Trophoblast cell (in vitro differentiated cells and primary cell): ENCODE data around the gene RNF26.
A peak's percentile ranks its signal among the peaks of the same experiment; 100 is the strongest.

Experiments used
- DNase-seq, 2 donors: peaks; one replicate each; pipeline ENCODE4 v3.0.0-alpha.2; 2016
- H2AFZ ChIP-seq: 2 replicates; pipeline ENCODE4 v1.6.1; 2013; ENCODE audit warnings: low read length, moderate library complexity, mild to moderate bottlenecking; ENCODE audit not compliant: insufficient read depth, poor library complexity
- H2AK5ac ChIP-seq: 2 replicates; pipeline ENCODE4 v1.6.1; 2013; ENCODE audit warnings: mild to moderate bottlenecking, low read length
- H2BK120ac ChIP-seq: 2 replicates; pipeline ENCODE4 v1.6.1; 2013; ENCODE audit warnings: low read length, mild to moderate bottlenecking, moderate library complexity; ENCODE audit not compliant: insufficient read depth, poor library complexity
- H2BK12ac ChIP-seq: 2 replicates; pipeline ENCODE4 v1.6.1; 2013; ENCODE audit warnings: mild to moderate bottlenecking, low read length, moderate library complexity
- H2BK5ac ChIP-seq: 2 replicates; pipeline ENCODE4 v1.6.1; 2013; ENCODE audit warnings: low read length, low read depth, moderate library complexity, mild to moderate bottlenecking; ENCODE audit not compliant: poor library complexity
- H3K14ac ChIP-seq: 2 replicates; pipeline ENCODE4 v1.6.1; 2013; ENCODE audit warnings: mild to moderate bottlenecking, low read length
- H3K18ac ChIP-seq: 2 replicates; pipeline ENCODE4 v1.6.1; 2013; ENCODE audit warnings: mild to moderate bottlenecking, low read length
- H3K23ac ChIP-seq: 2 replicates; pipeline ENCODE4 v1.6.1; 2013; ENCODE audit warnings: low read length
- H3K27ac ChIP-seq: 2 replicates; pipeline ENCODE4 v1.5.1; 2013; ENCODE audit warnings: low read depth, mild to moderate bottlenecking, inconsistent platforms, low read length, moderate library complexity
- H3K27me3 ChIP-seq: 2 replicates; pipeline ENCODE4 v1.6.1; 2013; ENCODE audit warnings: inconsistent platforms, mild to moderate bottlenecking, low read length, moderate library complexity; ENCODE audit not compliant: insufficient read depth
- H3K36me3 ChIP-seq, 2 experiments: 1 replicate in 1 of 2; 2 replicates in 1 of 2; pipeline ENCODE4 v1.6.1; 2013; ENCODE audit warnings: low read length in 2 of 2, mild to moderate bottlenecking in 2 of 2, moderate library complexity in 1 of 2; ENCODE audit not compliant: insufficient read depth in 2 of 2, control insufficient read depth in 1 of 2
- H3K4ac ChIP-seq: 2 replicates; pipeline ENCODE4 v1.6.1; 2013; ENCODE audit warnings: low read depth, mild to moderate bottlenecking, low read length, moderate library complexity
- H3K4me1 ChIP-seq, 2 experiments: 1 replicate in 1 of 2; 2 replicates in 1 of 2; pipeline ENCODE4 v1.6.1; 2013; ENCODE audit warnings: low read length in 2 of 2, mild to moderate bottlenecking in 2 of 2, moderate library complexity in 1 of 2; ENCODE audit not compliant: insufficient read depth in 2 of 2, control insufficient read depth in 1 of 2
- H3K4me2 ChIP-seq: 2 replicates; pipeline ENCODE4 v1.6.1; 2013; ENCODE audit warnings: inconsistent platforms, mild to moderate bottlenecking, low read length, moderate library complexity
- H3K4me3 ChIP-seq: 2 replicates; pipeline ENCODE4 v1.5.1; 2013; ENCODE audit warnings: mild to moderate bottlenecking, low read depth, low read length, inconsistent platforms
- H3K79me1 ChIP-seq: one replicate; pipeline ENCODE4 v1.6.1; 2013; ENCODE audit warnings: low read length
- H3K79me2 ChIP-seq: 2 replicates; pipeline ENCODE4 v1.6.1; 2013; ENCODE audit warnings: low read length, mild to moderate bottlenecking; ENCODE audit not compliant: control insufficient read depth, insufficient read depth, poor library complexity
- H3K9ac ChIP-seq: 2 replicates; pipeline ENCODE4 v1.6.1; 2013; ENCODE audit warnings: mild to moderate bottlenecking, low read length
- H3K9me3 ChIP-seq: 2 replicates; pipeline ENCODE4 v1.6.1; 2013; ENCODE audit warnings: low read depth, mild to moderate bottlenecking, control low read depth, inconsistent platforms, low read length; ENCODE audit not compliant: insufficient read depth
- H4K12ac ChIP-seq: 2 replicates; pipeline ENCODE4 v1.6.1; 2013; ENCODE audit warnings: low read depth, mild to moderate bottlenecking, low read length, moderate library complexity
- H4K8ac ChIP-seq: 2 replicates; pipeline ENCODE4 v1.6.1; 2013; ENCODE audit warnings: low read depth, mild to moderate bottlenecking, low read length, moderate library complexity
- H4K91ac ChIP-seq: one replicate; pipeline ENCODE4 v1.6.1; 2013; ENCODE audit warnings: low read depth, mild to moderate bottlenecking, low read length, moderate library complexity
- WGBS: extraction: QIAGEN DNeasy Blood & Tissue Kit; methylation state at CpG from one replicate; pipeline ENCODE4 v1.1.7; 2013; ENCODE audit warnings: missing lambda C conversion rate; ENCODE audit not compliant: insufficient read length, insufficient coverage; ENCODE audit errors: extremely low coverage; 5-methylcytosine and 5-hydroxymethylcytosine counted together

RNF26 gene

DNA sequence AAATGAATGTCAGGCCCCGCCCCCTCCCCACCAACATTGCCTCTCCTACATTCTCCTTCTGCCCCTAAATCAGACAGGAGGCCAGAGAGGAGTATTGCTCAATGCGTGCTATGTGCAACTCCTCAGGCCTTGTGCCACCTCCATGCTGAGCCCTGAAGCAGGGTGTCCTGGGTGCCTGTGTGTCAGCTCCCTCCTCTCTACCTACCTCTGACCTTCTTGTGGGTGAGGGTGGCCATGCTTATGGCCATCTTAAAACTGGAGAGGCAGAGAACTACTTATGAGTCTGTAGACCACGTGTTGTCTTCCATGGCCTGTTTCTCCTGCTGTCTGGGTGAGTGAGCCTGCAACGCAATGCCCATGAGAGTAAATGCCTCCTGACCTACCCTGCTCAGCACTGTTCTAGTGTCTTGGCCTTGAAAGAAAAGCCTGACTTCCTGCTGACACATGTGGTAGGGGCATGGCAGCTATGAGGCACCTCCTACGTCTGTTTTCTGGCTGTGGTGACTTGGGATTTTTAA is 27.9 kb upstream of the RNF26 start:
- no CpG with 5 or more reads among the region's 5 CpGs for WGBS
- Histone ChIP-seq H2BK12ac (no peak overlapping the region), H3K9me3 (no peaks in the 10 kb centered on the region)

DNA sequence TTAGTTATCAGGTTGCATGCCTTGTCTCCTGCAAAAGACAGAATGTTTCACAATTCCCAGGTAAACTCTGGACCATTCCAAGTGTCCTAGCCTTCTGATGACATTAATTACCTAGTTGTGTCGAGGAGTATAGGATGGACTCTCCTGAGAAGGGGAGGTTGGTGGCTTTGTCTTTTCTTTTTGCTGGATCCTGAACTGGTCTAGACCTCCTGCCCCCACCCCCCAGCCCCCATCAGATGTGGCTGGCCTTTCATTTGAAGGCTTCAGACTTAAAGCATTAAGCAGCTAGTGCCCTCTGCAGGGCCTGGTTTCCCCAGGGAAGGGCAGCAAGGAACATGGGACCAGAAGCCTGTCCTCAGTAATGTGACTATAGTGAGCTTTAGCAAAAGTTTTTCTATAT is 27.1 kb upstream of the RNF26 start:
- no peaks in the 10 kb centered on the region for H3K9me3 ChIP-seq
- WGBS, result no CpG with 5 or more reads among the region's 1 CpG

More for the DNA sequence above, 27.9 kb upstream of the RNF26 start:
- H3K36me3 ChIP-seq, result peaks cover 45 to 65% of the 10 kb centered on the region in 2 experiments
- no peaks in the 10 kb centered on the region for H3K27me3 ChIP-seq
- no peaks in the 10 kb centered on the region for H3K79me1 ChIP-seq
- no peak overlapping the region for H2AFZ ChIP-seq
- H2BK120ac ChIP-seq, result no peak overlapping the region
- H4K12ac ChIP-seq, result no peak overlapping the region
- no peak overlapping the region for H3K4me3 ChIP-seq
- H3K14ac ChIP-seq, result no peak overlapping the region
- no peak overlapping the region for H3K23ac ChIP-seq
- H3K4ac ChIP-seq, result no peak overlapping the region
- no peaks in the 10 kb centered on the region for H3K4me1 ChIP-seq
- H3K79me2 ChIP-seq, result no peaks in the 10 kb centered on the region
- H4K91ac ChIP-seq, result no peak overlapping the region
- H4K8ac ChIP-seq, result no peak overlapping the region
- H3K18ac ChIP-seq, result no peak overlapping the region
- H2BK5ac ChIP-seq, result no peak overlapping the region
- no peak overlapping the region for H2AK5ac ChIP-seq
- no peak overlapping the region for H3K27ac ChIP-seq
- DNase-seq, result peak in 1 of 2 donors; percentile 37
- H3K4me2 ChIP-seq, result no peak overlapping the region
- no peak overlapping the region for H3K9ac ChIP-seq

DNA sequence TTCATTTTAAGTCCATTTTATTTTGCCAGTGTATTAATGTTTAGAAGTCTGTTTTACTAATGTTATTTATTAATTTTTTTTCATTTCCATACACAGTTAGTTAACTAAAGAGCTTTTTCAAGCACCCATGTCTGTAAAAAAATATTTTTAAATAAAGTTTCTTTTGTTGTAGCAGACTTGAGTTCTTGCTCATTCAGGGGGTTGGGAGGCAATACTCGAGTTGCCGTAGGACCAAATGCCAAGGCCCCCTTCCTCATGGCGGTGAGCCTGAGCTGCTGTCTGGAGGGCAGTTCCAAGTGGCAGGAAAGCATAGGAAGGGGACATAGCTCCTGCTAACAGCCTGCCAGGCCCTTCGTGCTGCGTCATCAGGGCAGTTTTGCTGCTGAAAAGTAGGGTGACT is 26.4 kb upstream of the RNF26 start:
- WGBS, result no CpG with 5 or more reads among the region's 5 CpGs

More for the DNA sequence above, 27.1 kb upstream of the RNF26 start:
- no peak overlapping the region for H2BK5ac ChIP-seq
- H3K27me3 ChIP-seq, result no peaks in the 10 kb centered on the region
- H3K23ac ChIP-seq, result no peak overlapping the region
- no peak overlapping the region for H2BK12ac ChIP-seq
- H3K27ac ChIP-seq, result no peak overlapping the region
- H3K79me1 ChIP-seq, result no peaks in the 10 kb centered on the region
- no peaks in the 10 kb centered on the region for H3K4me1 ChIP-seq
- H2BK120ac ChIP-seq, result no peak overlapping the region
- H4K12ac ChIP-seq, result no peak overlapping the region
- no peak overlapping the region for H4K8ac ChIP-seq
- H3K4me2 ChIP-seq, result no peak overlapping the region
- peaks cover 48 to 67% of the 10 kb centered on the region in 2 experiments for H3K36me3 ChIP-seq
- no peaks in the 10 kb centered on the region for H3K79me2 ChIP-seq
- no peak overlapping the region for H4K91ac ChIP-seq
- no peak overlapping the region for H3K4me3 ChIP-seq
- no peak overlapping the region for H3K14ac ChIP-seq
- H2AK5ac ChIP-seq, result no peak overlapping the region
- H3K4ac ChIP-seq, result no peak overlapping the region
- H3K18ac ChIP-seq, result no peak overlapping the region
- DNase-seq, result peak in 1 of 2 donors; percentile 31
- no peak overlapping the region for H2AFZ ChIP-seq
- H3K9ac ChIP-seq, result no peak overlapping the region

DNA sequence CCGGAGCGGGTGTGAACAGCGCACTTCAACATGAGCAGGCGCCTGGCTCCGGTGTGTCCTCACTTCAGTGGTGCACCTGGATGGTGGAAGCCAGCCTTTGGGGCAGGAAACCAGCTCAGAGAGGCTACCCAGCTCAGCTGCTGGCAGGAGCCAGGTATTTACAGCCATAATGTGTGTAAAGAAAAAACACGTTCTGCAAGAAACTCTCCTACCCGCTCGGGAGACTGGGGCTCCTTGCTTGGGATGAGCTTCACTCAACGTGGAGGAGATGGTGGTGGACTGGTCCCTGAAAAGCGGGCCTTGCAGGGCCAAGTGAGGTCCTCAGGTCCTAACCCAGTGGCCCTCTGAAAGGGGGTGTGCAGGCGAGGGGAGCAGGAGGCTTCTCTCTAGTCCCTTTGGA is 24.9 kb upstream of the RNF26 start:
- Histone ChIP-seq H3K4me2 (no peak overlapping the region), H4K91ac (no peak overlapping the region), H2BK5ac (no peak overlapping the region), H3K4ac (no peak overlapping the region), H2AFZ (no peak overlapping the region), H3K27ac (no peak overlapping the region), H2AK5ac (no peak overlapping the region), H2BK120ac (no peak overlapping the region), H3K27me3 (no peaks in the 10 kb centered on the region), H3K23ac (no peak overlapping the region), H3K9ac (no peak overlapping the region), H3K9me3 (no peaks in the 10 kb centered on the region), H3K14ac (no peak overlapping the region), H3K4me3 (no peak overlapping the region), H3K79me2 (no peaks in the 10 kb centered on the region), H4K8ac (no peak overlapping the region), H3K79me1 (no peaks in the 10 kb centered on the region), H2BK12ac (no peak overlapping the region), H3K18ac (no peak overlapping the region), H3K4me1 (no peaks in the 10 kb centered on the region), H3K36me3 (peaks cover 57 to 67% of the 10 kb centered on the region in 2 experiments), H4K12ac (no peak overlapping the region)
- peak in 1 of 2 donors; percentile 55 for DNase-seq
- no CpG with 5 or more reads among the region's 11 CpGs for WGBS

More for the DNA sequence above, 26.4 kb upstream of the RNF26 start:
- Histone ChIP-seq H3K23ac (no peak overlapping the region), H2BK5ac (no peak overlapping the region), H3K18ac (no peak overlapping the region), H2AK5ac (no peak overlapping the region), H3K4me2 (no peak overlapping the region), H3K79me2 (no peaks in the 10 kb centered on the region), H3K27me3 (no peaks in the 10 kb centered on the region), H3K27ac (no peak overlapping the region), H3K4ac (no peak overlapping the region), H3K79me1 (no peaks in the 10 kb centered on the region), H4K8ac (no peak overlapping the region), H3K9ac (no peak overlapping the region), H2BK12ac (no peak overlapping the region), H4K91ac (no peak overlapping the region), H3K4me3 (no peak overlapping the region), H4K12ac (no peak overlapping the region), H3K14ac (no peak overlapping the region), H2AFZ (no peak overlapping the region), H3K4me1 (no peaks in the 10 kb centered on the region), H3K36me3 (peaks cover 53 to 70% of the 10 kb centered on the region in 2 experiments), H3K9me3 (no peaks in the 10 kb centered on the region), H2BK120ac (no peak overlapping the region)
- no peak for DNase-seq
